CD4-positive, alpha-beta T cell treated with Interleukin-17A for 1 hour (primary cell): ENCODE data around the gene DDB1.

Source experiments
- DNase-seq: peaks from one replicate; pipeline ENCODE4 v3.0.0-alpha.2; 2020

DDB1 gene

GRCh38 chr11:61354208-61354607, 21.3 kb upstream of the DDB1 start:
- no peak for DNase-seq

- no peak for DNase-seq
Observed at GRCh38 chr11:61353131-61354067, 20.5 kb upstream of the DDB1 start.

- DNase-seq, result no peak
Observed at GRCh38 chr11:61352038-61352437, 19.1 kb upstream of the DDB1 start.

GRCh38 chr11:61350803-61351202, 17.9 kb upstream of the DDB1 start:
- no peak for DNase-seq

- DNase-seq, result no peak
Observed at GRCh38 chr11:61350336-61350735, 17.4 kb upstream of the DDB1 start.

GRCh38 chr11:61349916-61350315, 17.0 kb upstream of the DDB1 start:
- no peak for DNase-seq

- DNase-seq, result no peak
Observed at GRCh38 chr11:61349189-61349751, 16.4 kb upstream of the DDB1 start.

- no peak for DNase-seq
Observed at GRCh38 chr11:61347916-61348461, 15.1 kb upstream of the DDB1 start.

- DNase-seq, result no peak
Observed at GRCh38 chr11:61345954-61346843, 13.3 kb upstream of the DDB1 start.

- DNase-seq, result no peak
Observed at GRCh38 chr11:61345170-61345610, 12.3 kb upstream of the DDB1 start.

- no peak for DNase-seq
Observed at GRCh38 chr11:61343792-61344745, 11.2 kb upstream of the DDB1 start.

GRCh38 chr11:61342207-61342803, 9.4 kb upstream of the DDB1 start:
- no peak for DNase-seq

- DNase-seq, result no peak
Observed at GRCh38 chr11:61341706-61342105, 8.8 kb upstream of the DDB1 start.

GRCh38 chr11:61340979-61341378, 8.1 kb upstream of the DDB1 start:
- no peak for DNase-seq

- DNase-seq, result no peak
Observed at GRCh38 chr11:61339490-61339878, 6.6 kb upstream of the DDB1 start.

GRCh38 chr11:61338783-61339489, 6.0 kb upstream of the DDB1 start:
- DNase-seq, result no peak

GRCh38 chr11:61337706-61338470, 5.0 kb upstream of the DDB1 start:
- DNase-seq, result no peak

GRCh38 chr11:61336171-61336935, 3.4 kb upstream of the DDB1 start:
- DNase-seq, result peak; percentile 85

- DNase-seq, result no peak
Observed at GRCh38 chr11:61335355-61335710, 2.4 kb upstream of the DDB1 start.
